ENCODE measurements around the gene ADGRG7. TPM values are rescaled to one million over a fixed set of nuclear protein-coding genes. Genes with fewer than 3 reads are reported as not detected.

The ADGRG7 gene
- total RNA-seq, 1 donor from 2014 or later: 2.0 TPM

Other genes with a start within 250 kb of the ADGRG7 start
- gene TOMM70, start 208.5 kb upstream of the ADGRG7 start, total RNA-seq: 31.3 TPM
- gene LNP1, start 208.1 kb upstream of the ADGRG7 start, total RNA-seq: 2.4 TPM
- 13.1 TPM for gene TMEM45A, start 117.0 kb upstream of the ADGRG7 start, total RNA-seq
- gene TFG, start 99.9 kb downstream of the ADGRG7 start, total RNA-seq: 112 TPM

Measured in mucosa of gallbladder (tissue), 1 donor.